ENCODE measurements around the gene RFC4. TPM values are rescaled to one million over a fixed set of nuclear protein-coding genes. Genes with fewer than 3 reads are reported as not detected.

RFC4 gene
- total RNA-seq, 1 experiment from 2014 or later = 70.7 TPM

DNA sequence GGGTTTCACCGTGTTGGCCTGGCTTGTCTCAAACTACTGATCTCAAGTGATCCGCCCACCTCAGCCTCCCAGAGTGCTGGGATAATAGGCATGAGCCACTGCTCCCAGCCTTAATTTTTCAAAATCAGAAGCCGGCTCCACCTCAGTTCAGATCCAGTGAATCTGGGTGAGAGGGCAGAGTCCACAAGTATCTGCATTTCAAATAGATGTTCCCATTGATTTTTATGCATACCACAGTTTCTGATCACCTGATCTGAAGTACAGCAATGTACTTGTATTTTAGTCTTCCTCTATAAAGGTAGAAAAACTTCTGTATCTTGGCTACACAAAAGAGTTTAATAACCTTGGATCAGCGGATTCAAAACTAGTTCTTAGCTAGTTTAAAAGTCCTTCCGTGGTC, 27.1 kb downstream of the RFC4 start:
- CTCF ChIA-PET = interaction anchor here (1.0 kb wide), 1 partner anchor 162 kb away, joined by 5 read pairs; no protein-coding TSS in a partner anchor
- TF ChIP-seq TCF7L2 (IDR thresholded peaks at IDR 0.05; ENCODE audit: low read depth, low read length) = no peak
- TF ChIP-seq, protein P1, sequence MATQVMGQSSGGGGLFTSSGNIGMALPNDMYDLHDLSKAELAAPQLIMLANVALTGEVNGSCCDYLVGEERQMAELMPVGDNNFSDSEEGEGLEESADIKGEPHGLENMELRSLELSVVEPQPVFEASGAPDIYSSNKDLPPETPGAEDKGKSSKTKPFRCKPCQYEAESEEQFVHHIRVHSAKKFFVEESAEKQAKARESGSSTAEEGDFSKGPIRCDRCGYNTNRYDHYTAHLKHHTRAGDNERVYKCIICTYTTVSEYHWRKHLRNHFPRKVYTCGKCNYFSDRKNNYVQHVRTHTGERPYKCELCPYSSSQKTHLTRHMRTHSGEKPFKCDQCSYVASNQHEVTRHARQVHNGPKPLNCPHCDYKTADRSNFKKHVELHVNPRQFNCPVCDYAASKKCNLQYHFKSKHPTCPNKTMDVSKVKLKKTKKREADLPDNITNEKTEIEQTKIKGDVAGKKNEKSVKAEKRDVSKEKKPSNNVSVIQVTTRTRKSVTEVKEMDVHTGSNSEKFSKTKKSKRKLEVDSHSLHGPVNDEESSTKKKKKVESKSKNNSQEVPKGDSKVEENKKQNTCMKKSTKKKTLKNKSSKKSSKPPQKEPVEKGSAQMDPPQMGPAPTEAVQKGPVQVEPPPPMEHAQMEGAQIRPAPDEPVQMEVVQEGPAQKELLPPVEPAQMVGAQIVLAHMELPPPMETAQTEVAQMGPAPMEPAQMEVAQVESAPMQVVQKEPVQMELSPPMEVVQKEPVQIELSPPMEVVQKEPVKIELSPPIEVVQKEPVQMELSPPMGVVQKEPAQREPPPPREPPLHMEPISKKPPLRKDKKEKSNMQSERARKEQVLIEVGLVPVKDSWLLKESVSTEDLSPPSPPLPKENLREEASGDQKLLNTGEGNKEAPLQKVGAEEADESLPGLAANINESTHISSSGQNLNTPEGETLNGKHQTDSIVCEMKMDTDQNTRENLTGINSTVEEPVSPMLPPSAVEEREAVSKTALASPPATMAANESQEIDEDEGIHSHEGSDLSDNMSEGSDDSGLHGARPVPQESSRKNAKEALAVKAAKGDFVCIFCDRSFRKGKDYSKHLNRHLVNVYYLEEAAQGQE (IDR thresholded peaks at IDR 0.05; ENCODE audit: insufficient read depth in 1 of 2, low read depth in 2 of 2, low read length in 1 of 2) = no peak
- TF ChIP-seq, protein P2, sequence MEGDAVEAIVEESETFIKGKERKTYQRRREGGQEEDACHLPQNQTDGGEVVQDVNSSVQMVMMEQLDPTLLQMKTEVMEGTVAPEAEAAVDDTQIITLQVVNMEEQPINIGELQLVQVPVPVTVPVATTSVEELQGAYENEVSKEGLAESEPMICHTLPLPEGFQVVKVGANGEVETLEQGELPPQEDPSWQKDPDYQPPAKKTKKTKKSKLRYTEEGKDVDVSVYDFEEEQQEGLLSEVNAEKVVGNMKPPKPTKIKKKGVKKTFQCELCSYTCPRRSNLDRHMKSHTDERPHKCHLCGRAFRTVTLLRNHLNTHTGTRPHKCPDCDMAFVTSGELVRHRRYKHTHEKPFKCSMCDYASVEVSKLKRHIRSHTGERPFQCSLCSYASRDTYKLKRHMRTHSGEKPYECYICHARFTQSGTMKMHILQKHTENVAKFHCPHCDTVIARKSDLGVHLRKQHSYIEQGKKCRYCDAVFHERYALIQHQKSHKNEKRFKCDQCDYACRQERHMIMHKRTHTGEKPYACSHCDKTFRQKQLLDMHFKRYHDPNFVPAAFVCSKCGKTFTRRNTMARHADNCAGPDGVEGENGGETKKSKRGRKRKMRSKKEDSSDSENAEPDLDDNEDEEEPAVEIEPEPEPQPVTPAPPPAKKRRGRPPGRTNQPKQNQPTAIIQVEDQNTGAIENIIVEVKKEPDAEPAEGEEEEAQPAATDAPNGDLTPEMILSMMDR (IDR thresholded peaks at IDR 0.05) = no peak
- no peak for TF ChIP-seq POLR2AphosphoS5 (IDR thresholded peaks at IDR 0.05; ENCODE audit: low read depth, low read length)
- no peak for TF ChIP-seq SIN3A (IDR thresholded peaks at IDR 0.05; ENCODE audit: borderline replicate concordance, insufficient read depth, low read depth, low read length)
- Histone ChIP-seq H3K4me1 (ENCODE audit: control insufficient read depth, insufficient read depth, low read length) (peaks cover 8% of the 10 kb centered on the region; the same call in 1 of the 2 replicates), H3K9me3 (ENCODE audit: control insufficient read depth, insufficient read depth, low read depth, low read length) (no peaks in the 10 kb centered on the region), H3K27ac (ENCODE audit: low read length) (no peak overlapping the region), H3K4me3 (ENCODE audit: low read depth in 2 of 2, low read length in 2 of 2) (no peak overlapping the region), H3K27me3 (ENCODE audit: control insufficient read depth, insufficient read depth, low read length) (no peaks in the 10 kb centered on the region), H3K36me3 (ENCODE audit: control insufficient read depth, insufficient read depth, low read length) (peaks cover 5% of the 10 kb centered on the region)
- POLR2A ChIA-PET = no interaction called here
- DNase-seq (ENCODE audit: low read depth, low spot score) = no peak
- no peak for ATAC-seq
- in situ Hi-C loops (cut with HindIII; ENCODE audit: low pct_unique_long_range_greater_than_20kb, low sequenced_read_pairs) = no loop called here
- intact Hi-C loops (cut with micrococcal nuclease; ENCODE audit: unreplicated experiment) = no loop called here
- no TSS peak for BruUV-seq (replicated peaks)

DNA sequence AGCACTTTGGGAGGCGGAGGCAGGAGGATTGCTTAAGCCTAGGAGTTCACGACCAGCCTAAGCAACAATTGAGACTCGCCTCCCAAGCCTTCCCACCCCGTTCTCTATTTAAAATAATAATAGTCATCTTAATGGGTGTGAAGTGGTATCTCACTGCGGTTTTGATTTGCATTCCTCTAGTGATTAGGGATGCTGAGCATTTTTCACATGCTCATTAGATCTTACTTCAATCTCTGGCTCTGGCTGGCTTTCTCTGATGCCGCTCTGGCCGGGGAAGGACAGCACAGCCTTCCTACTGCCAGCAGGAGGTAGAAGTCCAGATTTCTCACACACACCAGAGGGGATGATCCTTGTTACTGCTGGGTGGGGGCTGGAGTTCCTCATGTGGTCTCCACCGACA, 30.3 kb downstream of the RFC4 start:
- Histone ChIP-seq H3K4me3 (ENCODE audit: low read depth in 2 of 2, low read length in 2 of 2) (no peak overlapping the region), H3K9me3 (ENCODE audit: control insufficient read depth, insufficient read depth, low read depth, low read length) (no peaks in the 10 kb centered on the region), H3K4me1 (ENCODE audit: control insufficient read depth, insufficient read depth, low read length) (no peaks in the 10 kb centered on the region), H3K27me3 (ENCODE audit: control insufficient read depth, insufficient read depth, low read length) (no peaks in the 10 kb centered on the region), H3K27ac (ENCODE audit: low read length) (no peak overlapping the region), H3K36me3 (ENCODE audit: control insufficient read depth, insufficient read depth, low read length) (no peaks in the 10 kb centered on the region)
- no peak for TF ChIP-seq TCF7L2 (IDR thresholded peaks at IDR 0.05; ENCODE audit: low read depth, low read length)
- no peak for TF ChIP-seq SIN3A (IDR thresholded peaks at IDR 0.05; ENCODE audit: borderline replicate concordance, insufficient read depth, low read depth, low read length)
- no peak for TF ChIP-seq POLR2AphosphoS5 (IDR thresholded peaks at IDR 0.05; ENCODE audit: low read depth, low read length)
- TF ChIP-seq, protein P2 (IDR thresholded peaks at IDR 0.05) = no peak
- TF ChIP-seq, protein P1 (IDR thresholded peaks at IDR 0.05; ENCODE audit: insufficient read depth in 1 of 2, low read depth in 2 of 2, low read length in 1 of 2) = no peak
- intact Hi-C loops (cut with micrococcal nuclease; ENCODE audit: unreplicated experiment) = no loop called here
- no peak for ATAC-seq
- CTCF ChIA-PET = no interaction called here
- in situ Hi-C loops (cut with HindIII; ENCODE audit: low pct_unique_long_range_greater_than_20kb, low sequenced_read_pairs) = no loop called here
- DNase-seq (ENCODE audit: low read depth, low spot score) = no peak
- POLR2A ChIA-PET = no interaction called here
- no TSS peak for BruUV-seq (replicated peaks)

All from Panc1 (cell line).